ENCODE results near the gene CRB1.

- TF ChIP-seq CTCF (conservative IDR thresholded peaks at IDR 0.05; ENCODE audit: low read length): no peak
- no peak for TF ChIP-seq EZH2phosphoT487 (IDR thresholded peaks at IDR 0.05; ENCODE audit: borderline replicate concordance)
Measured at GRCh38 chr1:197486946-197487345, 218.9 kb downstream of the CRB1 start.

Data from Loucy (cell line).